Measurements from ENCODE around the gene STX11.

STX11 gene

DNA sequence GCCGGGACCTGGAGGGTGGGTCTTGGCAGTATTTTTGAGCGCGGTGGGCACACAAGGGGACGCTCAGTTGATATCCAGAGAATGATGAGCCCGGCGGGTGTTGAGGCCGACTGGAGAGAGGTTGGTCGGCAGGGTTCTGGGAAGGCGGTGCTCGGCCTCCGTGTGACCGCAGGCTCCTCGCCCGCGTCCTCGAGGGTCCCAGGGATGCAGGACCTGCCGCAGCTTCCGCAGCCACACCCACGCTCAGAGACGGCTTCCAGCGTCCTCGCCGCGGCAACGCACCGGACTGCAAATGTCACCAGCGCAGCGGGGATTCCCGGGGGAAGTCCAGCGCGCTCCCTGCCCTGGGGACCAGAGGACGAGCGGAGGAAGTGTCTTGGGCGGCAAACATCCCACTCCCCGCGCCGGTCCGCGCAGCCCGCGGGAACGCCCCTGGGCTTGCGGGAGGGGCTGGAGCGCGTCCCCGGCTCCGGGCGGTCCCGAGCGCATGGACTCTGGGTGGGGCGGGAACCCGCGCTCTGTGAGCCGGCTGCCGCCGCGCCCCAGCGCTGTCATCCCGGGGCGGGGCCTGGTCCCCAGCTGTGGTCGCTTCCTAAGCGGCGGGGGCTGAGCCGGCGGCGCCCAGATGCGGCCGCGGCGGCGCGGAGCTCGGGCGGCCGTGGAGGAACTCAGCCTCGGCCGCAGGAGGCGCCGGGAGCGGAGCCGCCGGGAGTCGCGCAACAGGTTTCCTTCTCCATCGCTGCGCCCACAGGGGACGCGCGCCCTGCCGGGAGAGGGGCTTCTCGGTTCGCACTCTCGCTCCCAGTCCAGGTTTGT is at the start of gene STX11:
Gene STX11, plus strand, starts transcription at position 624 of the 816 bp plus-strand sequence. CDS start 36,111 bp downstream, outside the sequence.
- Mint-ChIP-seq H3K27ac (peak within 1 kb of the TSS; percentile 97), H3K27me3 (no peaks in the 10 kb centered on the region), H3K4me3 (peak within 1 kb of the TSS; percentile 83), H3K36me3 (ENCODE audit: low read depth) (peaks cover 44% of the 10 kb centered on the region), H3K4me1 (ENCODE audit: low read depth) (peaks cover 47% of the 10 kb centered on the region), H3K9me3 (no peaks in the 10 kb centered on the region)
- peak; percentile 89 for DNase-seq

DNA sequence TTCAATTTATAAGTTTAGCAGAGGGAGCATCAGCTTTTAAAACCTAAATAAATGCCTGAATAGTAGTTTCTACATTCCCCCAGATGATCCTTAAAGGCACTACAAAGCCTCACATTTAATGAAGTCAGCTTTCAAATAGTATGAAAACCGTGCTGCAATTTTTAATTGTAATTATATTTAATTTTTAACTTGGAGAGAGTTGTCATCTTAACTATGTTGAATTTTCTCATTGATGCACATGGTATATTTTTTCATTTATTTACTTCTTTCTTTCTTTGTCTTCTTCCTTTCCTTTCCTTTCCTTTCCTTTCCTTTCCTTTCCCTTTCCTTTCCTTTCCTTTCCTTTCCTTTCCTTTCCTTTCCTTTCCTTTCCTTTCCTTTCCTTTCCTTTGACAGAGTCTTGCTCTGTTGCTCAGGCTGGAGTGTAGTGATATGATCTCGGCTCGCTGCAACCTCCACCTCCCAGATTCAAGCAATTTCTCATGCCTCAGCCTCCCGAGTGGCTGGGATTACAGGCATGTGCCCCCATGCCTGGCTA is 47.2 kb upstream of the STX11 start:
- Mint-ChIP-seq H3K27me3 (no peaks in the 10 kb centered on the region), H3K4me3 (no peak overlapping the region), H3K36me3 (ENCODE audit: low read depth) (no peaks in the 10 kb centered on the region), H3K27ac (no peak overlapping the region), H3K9me3 (no peaks in the 10 kb centered on the region), H3K4me1 (ENCODE audit: low read depth) (peaks cover 10% of the 10 kb centered on the region)
- no peak for DNase-seq

DNA sequence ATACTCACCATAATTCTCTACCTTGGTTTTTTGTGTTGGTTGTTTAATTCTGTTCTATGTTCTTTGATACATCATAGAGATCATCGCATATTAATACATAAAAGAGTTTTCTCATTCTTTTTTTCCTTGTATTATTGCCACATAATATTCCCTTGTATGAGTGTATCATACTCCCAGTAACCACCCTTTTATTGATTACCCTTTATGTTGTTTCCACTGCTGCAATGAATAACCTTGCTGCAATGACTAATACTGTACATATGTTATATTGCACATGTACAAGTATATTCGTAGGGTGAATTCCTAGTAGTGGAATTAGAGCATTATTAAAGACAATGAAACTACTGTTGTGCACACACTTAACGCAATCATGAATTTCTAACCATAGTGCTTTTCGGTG is 45.8 kb upstream of the STX11 start:
- no peak overlapping the region for H3K27ac Mint-ChIP-seq
- H3K4me1 Mint-ChIP-seq (ENCODE audit: low read depth) = peaks cover 10% of the 10 kb centered on the region
- H3K4me3 Mint-ChIP-seq = no peak overlapping the region
- DNase-seq = no peak
- H3K36me3 Mint-ChIP-seq (ENCODE audit: low read depth) = no peaks in the 10 kb centered on the region
- H3K9me3 Mint-ChIP-seq = no peaks in the 10 kb centered on the region
- no peaks in the 10 kb centered on the region for H3K27me3 Mint-ChIP-seq

DNA sequence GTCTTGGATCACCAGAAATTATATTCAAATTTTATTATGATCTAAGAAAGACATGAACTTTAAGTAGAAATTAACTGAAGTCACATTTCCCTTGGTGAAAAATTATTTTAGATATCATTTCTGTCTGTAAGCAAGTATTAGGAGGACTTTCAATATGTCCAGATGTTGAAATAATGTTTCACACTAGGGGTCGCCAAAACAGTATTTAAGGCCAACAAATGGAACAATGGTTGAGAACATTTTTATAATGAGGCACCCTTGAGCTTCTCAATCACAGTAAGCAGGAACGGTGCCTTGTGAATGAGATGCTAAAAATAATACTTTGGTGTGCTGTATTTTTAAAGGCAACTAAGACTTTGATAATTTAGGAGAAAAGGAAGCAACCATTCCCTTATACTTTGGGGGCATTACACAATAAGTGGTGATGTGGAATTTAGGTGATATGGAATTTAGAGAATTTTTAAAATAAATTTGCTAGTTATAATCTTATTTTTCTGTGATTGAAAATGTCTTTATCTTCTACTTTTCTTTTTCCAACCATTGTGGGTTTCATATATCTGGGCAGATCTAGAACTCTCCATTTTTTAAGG is 45.3 kb upstream of the STX11 start:
- Mint-ChIP-seq H3K4me3 (no peak overlapping the region), H3K9me3 (no peaks in the 10 kb centered on the region), H3K27ac (no peak overlapping the region), H3K4me1 (ENCODE audit: low read depth) (peaks cover 10% of the 10 kb centered on the region), H3K36me3 (ENCODE audit: low read depth) (no peaks in the 10 kb centered on the region), H3K27me3 (no peaks in the 10 kb centered on the region)
- DNase-seq = no peak

DNA sequence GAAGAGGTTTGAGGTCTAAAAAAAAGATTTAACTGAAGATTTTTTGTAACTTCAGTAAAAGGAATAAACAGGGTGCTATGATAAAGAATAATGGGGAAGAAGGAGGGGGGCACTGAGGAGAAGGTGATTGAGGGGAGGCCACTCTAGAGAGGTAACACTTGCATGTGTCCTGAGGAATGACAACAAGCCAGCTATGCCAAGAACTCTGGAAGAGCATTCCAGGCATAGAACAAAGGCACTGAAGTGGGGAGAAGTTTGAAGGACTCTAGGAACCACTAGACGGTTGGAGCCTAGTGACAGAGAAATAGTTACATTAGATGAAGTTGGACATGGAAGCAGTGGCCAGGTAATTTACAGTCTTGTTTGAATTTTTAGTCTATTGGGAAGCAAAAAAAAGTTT is 44.1 kb upstream of the STX11 start:
- Mint-ChIP-seq H3K27me3 (no peaks in the 10 kb centered on the region), H3K4me1 (ENCODE audit: low read depth) (peaks cover 10% of the 10 kb centered on the region), H3K9me3 (no peaks in the 10 kb centered on the region), H3K27ac (no peak overlapping the region), H3K36me3 (ENCODE audit: low read depth) (no peaks in the 10 kb centered on the region), H3K4me3 (no peak overlapping the region)
- DNase-seq = no peak

DNA sequence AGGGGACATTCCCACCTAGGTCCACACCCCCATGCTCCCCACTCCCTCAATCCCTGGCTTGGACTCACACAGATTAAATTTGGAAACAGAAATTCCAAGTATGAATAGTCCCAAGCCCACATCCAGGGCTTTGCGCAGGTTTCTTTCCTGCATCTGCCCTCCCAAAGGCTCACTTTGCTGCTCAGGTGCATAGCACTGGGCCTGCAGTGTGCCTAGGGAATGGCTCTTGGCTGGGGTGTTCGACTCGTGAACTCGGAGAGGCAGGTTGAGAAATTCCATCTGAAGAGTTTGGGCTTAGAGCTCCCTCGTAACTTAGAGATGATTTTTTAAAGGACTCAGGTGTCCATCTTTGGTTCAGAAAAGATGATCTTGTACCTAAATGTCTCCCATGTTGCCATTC is 40.1 kb upstream of the STX11 start:
- Mint-ChIP-seq H3K4me3 (no peak overlapping the region), H3K9me3 (no peaks in the 10 kb centered on the region), H3K27me3 (no peaks in the 10 kb centered on the region), H3K27ac (no peak overlapping the region), H3K36me3 (ENCODE audit: low read depth) (no peaks in the 10 kb centered on the region), H3K4me1 (ENCODE audit: low read depth) (peaks cover 8% of the 10 kb centered on the region)
- DNase-seq = no peak

DNA sequence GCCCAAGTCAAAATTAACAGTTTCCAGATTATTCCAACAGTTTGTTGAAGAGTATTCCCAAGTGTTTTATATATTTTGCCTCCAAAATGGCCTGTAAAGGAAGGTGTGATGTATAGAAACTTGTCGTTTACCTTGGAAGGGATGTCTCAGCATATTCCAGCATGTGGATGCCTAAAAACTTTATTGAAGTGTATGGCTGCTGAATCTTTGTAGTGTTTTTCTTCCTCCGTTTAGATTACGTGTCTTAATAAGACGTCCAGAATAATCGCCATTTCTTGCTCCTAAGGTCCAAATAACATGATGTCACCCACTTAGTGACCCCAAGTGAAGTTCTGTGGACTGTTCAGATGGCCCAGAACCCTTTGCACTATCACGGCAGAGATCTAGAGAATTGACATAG is 37.0 kb upstream of the STX11 start:
- Mint-ChIP-seq H3K9me3 (no peaks in the 10 kb centered on the region), H3K4me1 (ENCODE audit: low read depth) (no peaks in the 10 kb centered on the region), H3K27ac (no peak overlapping the region), H3K27me3 (no peaks in the 10 kb centered on the region), H3K4me3 (no peak overlapping the region), H3K36me3 (ENCODE audit: low read depth) (no peaks in the 10 kb centered on the region)
- no peak for DNase-seq

DNA sequence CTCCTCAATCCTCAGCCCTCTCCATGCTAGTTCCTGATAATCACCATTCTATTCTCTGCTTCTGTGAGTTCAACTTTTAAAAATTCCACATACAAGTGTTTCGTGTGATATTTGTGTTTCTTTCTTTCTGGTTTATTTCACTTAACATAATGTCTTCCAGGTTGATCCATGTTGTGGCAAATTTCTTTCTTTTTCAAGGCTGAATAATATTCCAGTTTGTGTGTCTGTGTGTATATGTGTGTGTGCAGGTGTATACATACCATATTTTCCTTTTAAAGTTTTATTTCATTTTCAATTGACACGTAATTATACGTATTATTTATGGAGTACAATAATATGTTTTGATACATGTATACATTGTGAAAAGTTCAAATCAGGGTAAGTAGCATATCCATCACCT is 35.1 kb upstream of the STX11 start:
- Mint-ChIP-seq H3K4me1 (ENCODE audit: low read depth) (no peaks in the 10 kb centered on the region), H3K4me3 (no peak overlapping the region), H3K36me3 (ENCODE audit: low read depth) (no peaks in the 10 kb centered on the region), H3K27me3 (no peaks in the 10 kb centered on the region), H3K27ac (no peak overlapping the region), H3K9me3 (no peaks in the 10 kb centered on the region)
- DNase-seq = no peak

DNA sequence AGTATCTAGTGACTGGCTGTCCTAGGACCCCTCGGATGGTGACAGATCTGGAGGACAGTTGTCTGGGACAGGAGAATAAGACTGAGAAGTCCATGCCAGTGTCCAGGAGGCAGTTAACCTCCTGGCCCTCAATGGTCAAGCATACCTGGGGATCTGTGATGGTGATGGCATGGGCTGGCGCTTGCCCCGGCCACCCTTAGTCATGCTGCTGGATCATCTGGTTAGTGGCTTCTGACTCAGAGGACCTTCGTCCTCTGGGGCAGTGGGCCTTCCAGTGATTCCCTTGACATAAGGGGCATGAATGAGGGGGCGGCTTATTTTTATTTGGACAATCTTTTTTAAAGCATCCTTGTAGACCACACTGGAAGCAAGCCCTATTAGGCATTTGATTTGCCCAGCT is 30.9 kb upstream of the STX11 start:
- Mint-ChIP-seq H3K36me3 (ENCODE audit: low read depth) (no peaks in the 10 kb centered on the region), H3K27me3 (no peaks in the 10 kb centered on the region), H3K4me1 (ENCODE audit: low read depth) (no peaks in the 10 kb centered on the region), H3K9me3 (no peaks in the 10 kb centered on the region), H3K4me3 (no peak overlapping the region), H3K27ac (no peak overlapping the region)
- DNase-seq = no peak

DNA sequence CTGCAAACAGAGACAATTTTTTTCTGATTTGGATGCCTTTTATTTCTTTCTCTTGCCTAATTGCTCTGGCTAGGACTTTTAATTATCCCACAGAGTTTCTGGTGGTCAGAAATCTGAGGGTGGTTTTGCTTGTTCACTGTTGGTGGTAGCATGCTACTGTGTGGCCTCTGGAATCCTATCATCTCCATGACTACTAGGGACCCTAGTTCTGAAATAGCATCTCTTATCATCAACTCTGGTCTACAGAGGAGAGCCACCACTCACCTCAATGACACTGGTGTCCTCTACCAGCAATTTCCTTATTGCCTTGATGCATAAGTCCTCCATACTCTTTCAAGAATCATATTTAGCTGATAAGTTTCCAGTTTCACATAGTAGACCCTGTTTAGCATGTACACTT is 27.5 kb upstream of the STX11 start:
- H3K27ac Mint-ChIP-seq = no peak overlapping the region
- H3K9me3 Mint-ChIP-seq = no peaks in the 10 kb centered on the region
- H3K27me3 Mint-ChIP-seq = no peaks in the 10 kb centered on the region
- no peaks in the 10 kb centered on the region for H3K36me3 Mint-ChIP-seq (ENCODE audit: low read depth)
- no peak for DNase-seq
- no peaks in the 10 kb centered on the region for H3K4me1 Mint-ChIP-seq (ENCODE audit: low read depth)
- no peak overlapping the region for H3K4me3 Mint-ChIP-seq

DNA sequence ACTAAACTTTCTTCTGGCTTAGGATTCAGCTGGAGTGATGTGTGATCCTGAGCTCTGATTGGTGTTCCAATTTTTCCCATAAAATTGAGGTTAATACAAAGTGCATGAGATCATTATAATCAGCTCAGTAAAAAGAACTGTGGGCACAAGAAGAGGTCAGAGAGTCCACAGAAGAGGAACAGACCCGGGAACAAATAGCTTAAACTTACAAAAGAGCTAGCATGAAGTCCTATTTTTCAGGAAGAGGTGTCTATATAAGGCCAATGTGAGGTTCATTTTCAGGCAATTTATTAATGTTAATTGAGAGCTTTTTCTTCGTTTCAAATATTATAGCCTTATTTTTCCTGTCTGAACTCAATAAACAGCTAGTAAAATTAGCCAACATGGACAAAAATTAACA is 26.9 kb upstream of the STX11 start:
- DNase-seq = no peak
- no peak overlapping the region for H3K27ac Mint-ChIP-seq

DNA sequence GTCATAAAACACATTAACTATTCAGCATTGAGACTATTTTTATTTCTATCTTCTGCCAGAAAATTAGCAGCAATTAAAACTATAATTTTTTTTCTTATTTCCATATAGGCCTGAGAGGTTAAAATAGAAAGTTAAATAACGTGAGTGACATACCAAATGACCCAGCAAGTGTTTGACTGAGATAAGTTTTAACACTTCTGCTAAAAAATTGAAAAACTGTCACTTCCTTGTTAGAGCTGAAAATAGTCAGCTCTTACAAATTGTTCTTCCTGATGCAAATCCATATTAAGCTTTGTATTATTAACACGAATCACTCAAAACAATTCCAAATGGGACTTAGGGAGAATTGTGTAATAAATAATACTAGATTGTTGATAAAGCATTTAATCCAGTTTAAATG is 26.5 kb upstream of the STX11 start:
- no peak for DNase-seq
- no peak overlapping the region for H3K27ac Mint-ChIP-seq
- peaks cover 3% of the 10 kb centered on the region for H3K27me3 Mint-ChIP-seq
- H3K4me3 Mint-ChIP-seq = no peak overlapping the region
- H3K4me1 Mint-ChIP-seq (ENCODE audit: low read depth) = peaks cover 3% of the 10 kb centered on the region
- H3K9me3 Mint-ChIP-seq = no peaks in the 10 kb centered on the region
- no peaks in the 10 kb centered on the region for H3K36me3 Mint-ChIP-seq (ENCODE audit: low read depth)

More for the DNA sequence above, 26.9 kb upstream of the STX11 start:
- Mint-ChIP-seq H3K4me3 (no peak overlapping the region), H3K36me3 (ENCODE audit: low read depth) (no peaks in the 10 kb centered on the region), H3K9me3 (no peaks in the 10 kb centered on the region), H3K4me1 (ENCODE audit: low read depth) (peaks cover 2% of the 10 kb centered on the region), H3K27me3 (peaks cover 2% of the 10 kb centered on the region)

DNA sequence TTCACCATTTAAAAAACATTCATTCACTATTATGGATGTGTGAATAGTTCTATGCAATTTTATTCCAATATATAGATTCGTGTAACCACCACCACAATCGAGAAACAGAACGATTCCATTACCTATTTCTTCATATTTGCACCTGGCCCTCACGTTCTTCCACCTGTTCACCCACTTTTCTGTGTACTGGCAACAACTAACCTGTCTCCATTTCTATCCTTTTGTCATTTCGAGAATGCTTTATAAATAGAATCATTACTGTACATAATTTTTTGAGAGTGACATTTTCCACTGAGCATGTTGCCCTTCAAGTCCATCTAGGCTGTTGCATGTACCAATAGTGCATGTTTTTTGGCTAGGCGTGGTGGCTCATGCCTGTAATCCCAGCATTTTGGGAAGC is 23.2 kb upstream of the STX11 start:
- no peak for DNase-seq
- Mint-ChIP-seq H3K4me1 (ENCODE audit: low read depth) (peaks cover 30% of the 10 kb centered on the region), H3K27ac (no peak overlapping the region)

DNA sequence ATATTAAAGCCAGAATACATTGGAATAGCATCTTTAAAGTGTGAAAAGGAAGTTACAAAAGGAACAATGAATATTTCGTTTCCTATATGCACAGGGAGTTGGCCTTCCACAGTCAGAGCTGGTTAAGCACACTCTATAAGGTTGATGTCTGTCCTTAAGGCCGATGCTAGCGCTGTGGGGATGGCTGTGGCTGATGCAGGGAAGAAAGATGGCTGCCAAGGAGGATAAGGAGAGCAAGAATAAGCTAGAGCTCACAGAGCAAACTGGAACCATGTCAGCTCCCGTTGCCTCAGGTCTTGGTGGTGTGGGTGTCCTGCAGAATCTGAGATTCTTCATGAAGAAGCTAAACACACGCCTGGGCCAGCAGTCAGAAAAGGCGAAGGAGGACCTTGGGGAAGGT is 20.8 kb upstream of the STX11 start:
- DNase-seq = no peak
- H3K9me3 Mint-ChIP-seq = no peaks in the 10 kb centered on the region
- H3K4me1 Mint-ChIP-seq (ENCODE audit: low read depth) = peaks cover 43% of the 10 kb centered on the region
- peak overlapping the region; percentile 96 for H3K27ac Mint-ChIP-seq
- no peaks in the 10 kb centered on the region for H3K36me3 Mint-ChIP-seq (ENCODE audit: low read depth)
- no peak overlapping the region for H3K4me3 Mint-ChIP-seq
- H3K27me3 Mint-ChIP-seq = peaks cover 3% of the 10 kb centered on the region

More for the DNA sequence above, 23.2 kb upstream of the STX11 start:
- Mint-ChIP-seq H3K9me3 (no peaks in the 10 kb centered on the region), H3K27me3 (peaks cover 3% of the 10 kb centered on the region), H3K4me3 (no peak overlapping the region), H3K36me3 (ENCODE audit: low read depth) (no peaks in the 10 kb centered on the region)

DNA sequence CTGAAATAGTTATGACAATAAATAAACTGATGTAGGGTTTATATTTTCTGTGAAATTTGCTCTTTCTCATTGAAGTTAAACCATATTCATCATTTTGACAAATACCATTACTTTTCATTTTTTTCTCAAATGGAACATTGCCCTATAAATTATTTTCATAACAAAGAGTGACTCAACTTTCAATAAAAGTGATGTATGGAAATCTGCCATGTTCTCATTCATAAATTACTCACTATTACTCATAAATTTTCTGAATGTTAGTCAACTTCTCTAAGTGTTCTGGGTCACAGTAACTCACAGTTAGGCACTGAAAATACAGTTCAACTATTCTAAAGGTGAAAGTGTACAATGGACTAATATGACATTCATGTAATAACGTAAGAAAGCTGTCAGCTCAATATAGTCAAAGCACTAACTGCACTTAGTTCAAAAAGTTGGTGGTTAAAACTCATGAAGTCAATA is 19.0 kb upstream of the STX11 start:
- Mint-ChIP-seq H3K27ac (peak overlapping the region; percentile 96), H3K4me1 (ENCODE audit: low read depth) (peaks cover 46% of the 10 kb centered on the region)

More for the DNA sequence above, 19.0 kb upstream of the STX11 start:
- DNase-seq = no peak
- Mint-ChIP-seq H3K4me3 (peak overlapping the region; percentile 62), H3K27me3 (peaks cover 3% of the 10 kb centered on the region), H3K9me3 (no peaks in the 10 kb centered on the region), H3K36me3 (ENCODE audit: low read depth) (no peaks in the 10 kb centered on the region)

Data from activated T-cell treated with anti-CD3 and anti-CD28 coated beads, Interleukin-2, amount 50 U/mL, for 24 hours (primary cell).